HepG2 (cell line): Measurements from ENCODE around the gene FRAS1. TPM values are rescaled to one million over a fixed set of nuclear protein-coding genes. Genes with fewer than 3 reads are reported as not detected.

ENCODE experiments used
- ATAC-seq: fragments of 200-7000 bp; cut with Tn5 transposase; 3 replicates; pipeline ENCODE4 v1.9.1; 2020; ENCODE audit warnings: mild to moderate bottlenecking, moderate library complexity
- BruUV-seq: library from RNA; stranded (reverse); fragments of 400-500 nt; replicated peaks from 2 replicates; lab custom pipeline; 2021; lab: Mats Ljungman, UMichigan
- CTCF ChIA-PET: fragments of 300-600 bp; formaldehyde crosslinking; extraction: SDS; loops from one replicate; lab custom pipeline; 2021; ENCODE audit warnings: low total read pairs, inconsistent platforms, low intra/inter-chr PET ratio; lab: Yijun Ruan, JAX
- POLR2A ChIA-PET: fragments of 350-600 bp; sonication (Branson Sonifier 250); formaldehyde crosslinking; loops from one replicate; lab custom pipeline; 2020; ENCODE audit warnings: antibody characterized with exemption, inconsistent platforms; lab: Yijun Ruan, JAX
- DNase-seq: peaks from one replicate; pipeline ENCODE4 v3.0.0-alpha.2; 2015; ENCODE audit warnings: low spot score
- FAIRE-seq: peaks from 3 replicates; lab custom pipeline; 2011; peaks lifted over from hg19 to GRCh38; lab: Jason Lieb, UNC
- H2AFZ ChIP-seq: one replicate; pipeline ENCODE4 v1.6.1; 2011; ENCODE audit warnings: low read length, inconsistent platforms
- H3K27ac ChIP-seq: fragments of 300-600 bp; 3 replicates; pipeline ENCODE4 v1.8.0; 2011; ENCODE audit warnings: mixed run types, mild to moderate bottlenecking, mixed read lengths, low read length, inconsistent platforms; ENCODE audit not compliant: insufficient read depth; ENCODE audit errors: extremely low read length
- H3K27me3 ChIP-seq, 2 experiments: fragments of 200-600 bp in 1 of 2; 2 replicates in 1 of 2; 3 replicates in 1 of 2; pipeline versions ENCODE4 v1.6.0 to v1.8.0; 2011; ENCODE audit warnings: low read length in 2 of 2, mild to moderate bottlenecking in 2 of 2, moderate library complexity in 2 of 2, inconsistent platforms in 1 of 2; ENCODE audit not compliant: insufficient read depth in 2 of 2, control insufficient read depth in 1 of 2
- H3K36me3 ChIP-seq, 2 experiments: fragments of 200-600 bp in 1 of 2; replicated peaks in 1 of 2; 2 replicates in 1 of 2; 3 replicates in 1 of 2; pipeline versions ENCODE4 v1.5.1 to v1.8.0; 2011; ENCODE audit warnings: low read length in 2 of 2, inconsistent platforms in 1 of 2; ENCODE audit not compliant: insufficient read depth in 2 of 2, control insufficient read depth in 1 of 2
- H3K4me1 ChIP-seq: 2 replicates; pipeline ENCODE4 v1.5.1; 2012; ENCODE audit warnings: low read length, inconsistent platforms; ENCODE audit not compliant: insufficient read depth
- H3K4me2 ChIP-seq: 2 replicates; pipeline ENCODE4 v1.6.0; 2011; ENCODE audit warnings: low read depth, low read length, inconsistent platforms
- H3K4me3 ChIP-seq, 3 experiments: fragments of 200-600 bp in 1 of 3; sonication (generic), shearing (Covaris generic) in 1 of 3; replicated peaks in 1 of 3; 2 replicates each; pipeline ENCODE4 v1.5.1; 2011 to 2016; ENCODE audit warnings: low read length in 3 of 3, inconsistent platforms in 2 of 3, low read depth in 2 of 3, mild to moderate bottlenecking in 2 of 3, control low read depth in 1 of 3, mixed read lengths in 1 of 3; ENCODE audit not compliant: insufficient read depth in 1 of 3
- H3K79me2 ChIP-seq: one replicate; pipeline ENCODE4 v1.6.1; 2011; ENCODE audit warnings: low read length, inconsistent platforms; ENCODE audit not compliant: insufficient read depth
- H3K9ac ChIP-seq: 2 replicates; pipeline ENCODE4 v1.6.0; 2011; ENCODE audit warnings: mild to moderate bottlenecking, low read depth, low read length, inconsistent platforms; ENCODE audit not compliant: insufficient read depth
- H3K9me3 ChIP-seq: 2 replicates; pipeline ENCODE4 v1.5.1; 2012; ENCODE audit warnings: mild to moderate bottlenecking, low read length
- H4K20me1 ChIP-seq: 2 replicates; pipeline ENCODE4 v1.6.0; 2011; ENCODE audit warnings: inconsistent platforms, mild to moderate bottlenecking, low read length, moderate library complexity; ENCODE audit not compliant: insufficient read depth
- AGO2 ChIP-seq: fragments of 200-400 bp; formaldehyde crosslinking; optimal IDR thresholded peaks from 2 replicates; pipeline ENCODE3; 2017; ENCODE audit warnings: mild to moderate bottlenecking, low read depth, low read length, moderate library complexity
- GATAD1 ChIP-seq: IDR thresholded peaks from 2 replicates; pipeline ENCODE4 v1.6.1; 2016; ENCODE audit warnings: missing genetic modification reagents, missing compliant biosample characterization
- HCFC1 ChIP-seq: fragments of 150-350 bp; IDR thresholded peaks from 2 replicates; pipeline ENCODE4 v1.6.1; 2014; ENCODE audit warnings: low read depth, low read length
- TRIM24 ChIP-seq: sonication (generic); formaldehyde crosslinking; IDR thresholded peaks from 2 replicates; pipeline ENCODE4 v1.8.0; 2022; ENCODE audit warnings: mild to moderate bottlenecking, missing genetic modification reagents
- ZNF407 ChIP-seq: sonication (generic); formaldehyde crosslinking; IDR thresholded peaks from one replicate; pipeline ENCODE4 v1.5.1; 2020; ENCODE audit warnings: mild to moderate bottlenecking, missing genetic modification reagents; ENCODE audit errors: not compliant biosample characterization
- ZNF7 ChIP-seq: IDR thresholded peaks from 2 replicates; pipeline ENCODE4 v1.6.1; 2016; ENCODE audit warnings: missing biosample characterization, missing genetic modification reagents
- ZNF713 ChIP-seq: sonication (generic); formaldehyde crosslinking; IDR thresholded peaks from 2 replicates; pipeline ENCODE4 v1.4.0; 2020; ENCODE audit warnings: mild to moderate bottlenecking, missing genetic modification reagents
- WGBS: methylation state at CpG from one replicate; pipeline ENCODE4 v1.1.6; 2017; ENCODE audit warnings: low lambda C conversion rate; 5-methylcytosine and 5-hydroxymethylcytosine counted together
- in situ Hi-C: cut with HindIII; loops from 2 replicates; pipeline ENCODE4 v1.10.0; 2017; ENCODE audit warnings: low pct_unique_long_range_greater_than_20kb; ENCODE audit not compliant: extremely low pct_ligation_motif_present
- intact Hi-C: fragments of 100-400 bp; cut with micrococcal nuclease; formaldehyde crosslinking; loops from one replicate; pipeline ENCODE4 v1.10.0; 2022; ENCODE audit not compliant: unreplicated experiment
- polyA plus RNA-seq, 8 experiments: library from polyadenylated mRNA; depleted of rRNA in 3 of 8; stranded (reverse) in 7 of 8; unstranded in 1 of 8; fragments of >200 nt; fragmentation: Illumina TruSeq in 4 of 8; extraction: Trizol in 4 of 8; gene quantifications; 2 replicates each; pipeline versions ENCODE4 v1.2.1 to v1.2.3, GENCODE V29; 2011 to 2016; ENCODE audit warnings: low read depth in 4 of 8, missing spikeins in 1 of 8, mixed read lengths in 1 of 8; ENCODE audit not compliant: insufficient read depth in 1 of 8
- total RNA-seq, 5 experiments: library from RNA; depleted of rRNA; stranded (reverse); fragments of >200 nt; fragmentation: Illumina TruSeq; extraction: Trizol; gene quantifications; 2 replicates each; pipeline ENCODE4 v1.2.3, GENCODE V29; 2016; ENCODE audit warnings: low read depth in 1 of 5
- TF ChIP-seq, protein P1 (sequence below): sonication (generic); formaldehyde crosslinking; IDR thresholded peaks from 2 replicates; pipeline ENCODE4 v1.4.0; 2020; ENCODE audit warnings: mild to moderate bottlenecking, missing genetic modification reagents
- TF ChIP-seq, protein P2 (sequence below): conservative IDR thresholded peaks from 2 replicates; pipeline ENCODE4 v1.6.1; 2018; ENCODE audit warnings: missing genetic modification reagents

The FRAS1 gene
- total and polyA plus RNA-seq, 2 of the 13 experiments (the other 11 are each of a cell fraction or from before 2014, with no cell fraction given): 22.5 to 31.6 TPM

- no peaks in the 10 kb centered on the region for H4K20me1 ChIP-seq
- ATAC-seq (no peak), FAIRE-seq (no peak), DNase-seq (no peak)
- in situ Hi-C loops: no loop called here
- no peak overlapping the region for H3K9ac ChIP-seq
- no peaks in the 10 kb centered on the region for H3K79me2 ChIP-seq
- no peak overlapping the region for H3K4me3 ChIP-seq
- H3K4me1 ChIP-seq: no peaks in the 10 kb centered on the region
- no TSS peak for BruUV-seq
- no peaks in the 10 kb centered on the region for H3K36me3 ChIP-seq
- WGBS: 89% methylated on average over 3 of the region's 3 CpGs
- no peaks in the 10 kb centered on the region for H3K9me3 ChIP-seq
- H3K4me2 ChIP-seq: no peak overlapping the region
- no peak overlapping the region for H3K27ac ChIP-seq
- no peaks in the 10 kb centered on the region for H3K27me3 ChIP-seq
- intact Hi-C loops: no loop called here
- ChIA-PET CTCF (no interaction called here), POLR2A (interaction anchor here (0.6 kb wide), 1 partner anchor 196 kb away, joined by 4 read pairs; no protein-coding TSS in a partner anchor)
- H2AFZ ChIP-seq: no peak overlapping the region
- no peak for TF ChIP-seq GATAD1 (CRISPR knock-in tag)
- no peak for TF ChIP-seq ZNF7 (CRISPR knock-in tag)
- no peak for TF ChIP-seq ZNF713
- no peak for TF ChIP-seq ZNF407 (CRISPR knock-in tag)
- no peak for TF ChIP-seq HCFC1
- TF ChIP-seq TRIM24 (CRISPR knock-in tag): no peak
- TF ChIP-seq AGO2: no peak
- TF ChIP-seq, protein P1, sequence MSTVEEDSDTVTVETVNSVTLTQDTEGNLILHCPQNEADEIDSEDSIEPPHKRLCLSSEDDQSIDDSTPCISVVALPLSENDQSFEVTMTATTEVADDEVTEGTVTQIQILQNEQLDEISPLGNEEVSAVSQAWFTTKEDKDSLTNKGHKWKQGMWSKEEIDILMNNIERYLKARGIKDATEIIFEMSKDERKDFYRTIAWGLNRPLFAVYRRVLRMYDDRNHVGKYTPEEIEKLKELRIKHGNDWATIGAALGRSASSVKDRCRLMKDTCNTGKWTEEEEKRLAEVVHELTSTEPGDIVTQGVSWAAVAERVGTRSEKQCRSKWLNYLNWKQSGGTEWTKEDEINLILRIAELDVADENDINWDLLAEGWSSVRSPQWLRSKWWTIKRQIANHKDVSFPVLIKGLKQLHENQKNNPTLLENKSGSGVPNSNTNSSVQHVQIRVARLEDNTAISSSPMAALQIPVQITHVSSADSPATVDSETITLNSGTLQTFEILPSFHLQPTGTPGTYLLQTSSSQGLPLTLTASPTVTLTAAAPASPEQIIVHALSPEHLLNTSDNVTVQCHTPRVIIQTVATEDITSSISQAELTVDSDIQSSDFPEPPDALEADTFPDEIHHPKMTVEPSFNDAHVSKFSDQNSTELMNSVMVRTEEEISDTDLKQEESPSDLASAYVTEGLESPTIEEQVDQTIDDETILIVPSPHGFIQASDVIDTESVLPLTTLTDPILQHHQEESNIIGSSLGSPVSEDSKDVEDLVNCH (CRISPR knock-in tag): no peak
- TF ChIP-seq, protein P2, sequence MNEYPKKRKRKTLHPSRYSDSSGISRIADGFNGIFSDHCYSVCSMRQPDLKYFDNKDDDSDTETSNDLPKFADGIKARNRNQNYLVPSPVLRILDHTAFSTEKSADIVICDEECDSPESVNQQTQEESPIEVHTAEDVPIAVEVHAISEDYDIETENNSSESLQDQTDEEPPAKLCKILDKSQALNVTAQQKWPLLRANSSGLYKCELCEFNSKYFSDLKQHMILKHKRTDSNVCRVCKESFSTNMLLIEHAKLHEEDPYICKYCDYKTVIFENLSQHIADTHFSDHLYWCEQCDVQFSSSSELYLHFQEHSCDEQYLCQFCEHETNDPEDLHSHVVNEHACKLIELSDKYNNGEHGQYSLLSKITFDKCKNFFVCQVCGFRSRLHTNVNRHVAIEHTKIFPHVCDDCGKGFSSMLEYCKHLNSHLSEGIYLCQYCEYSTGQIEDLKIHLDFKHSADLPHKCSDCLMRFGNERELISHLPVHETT (CRISPR knock-in tag): no peak
Measured at GRCh38 chr4:78578674-78579425, 521.7 kb downstream of the FRAS1 start.
